NCI-H82 (cell line): Measurements from ENCODE around the gene OR6B1.
"Not testable (repeated sequence)": the region's sequence is repeated elsewhere in the genome, so short reads cannot be mapped to it uniquely, and the experiment has no call there.

Source experiments
- DNase-seq: peaks from one replicate; lab custom pipeline; 2025; lab: John Stamatoyannopoulos, UW

The OR6B1 gene

GRCh38 chr7:144006029-144006691, 6.0 kb downstream of the OR6B1 start:
- no peak for DNase-seq

- DNase-seq = no peak
Observed at GRCh38 chr7:144006692-144007042, 6.5 kb downstream of the OR6B1 start.

DNA sequence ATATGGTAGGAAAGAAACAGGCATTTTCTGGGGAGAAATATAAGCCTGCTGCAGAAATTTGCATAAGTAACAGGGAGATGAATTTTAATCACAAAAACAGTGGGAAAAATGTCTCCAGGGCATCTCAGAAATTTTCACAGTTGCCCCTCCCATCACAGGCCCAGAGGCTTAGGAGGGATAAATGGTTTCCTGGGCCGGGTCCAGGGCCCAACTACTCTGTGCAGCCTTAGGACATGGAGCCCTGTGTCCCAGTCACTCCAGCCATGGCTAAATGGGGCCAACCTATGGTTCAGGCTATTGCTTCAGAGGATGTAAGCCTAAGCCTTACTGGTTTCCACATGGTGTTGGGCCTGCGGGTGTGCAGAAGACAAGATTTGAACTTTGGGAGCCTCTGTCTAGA, 9.2 kb downstream of the OR6B1 start:
- DNase-seq = no peak

DNA sequence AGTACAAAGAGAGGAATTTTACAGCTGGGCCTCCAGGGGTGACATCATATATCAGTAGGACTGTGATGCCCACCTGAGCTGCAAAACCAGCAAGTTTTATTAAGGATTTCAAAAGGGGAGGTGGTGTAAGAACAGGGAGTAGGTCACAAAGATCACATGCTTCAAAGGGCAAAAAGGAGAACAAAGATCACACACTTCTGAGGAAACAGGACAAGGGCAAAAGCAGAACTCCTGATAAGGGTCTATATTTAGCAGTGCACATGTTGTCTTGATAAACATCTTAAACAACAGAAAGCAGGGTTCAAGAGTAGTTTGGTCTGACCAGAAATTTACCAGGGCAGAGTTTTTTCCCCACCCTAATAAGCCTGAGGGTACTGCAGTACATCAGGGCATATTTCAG, 9.9 kb downstream of the OR6B1 start:
- not testable (repeated sequence) for DNase-seq

DNA sequence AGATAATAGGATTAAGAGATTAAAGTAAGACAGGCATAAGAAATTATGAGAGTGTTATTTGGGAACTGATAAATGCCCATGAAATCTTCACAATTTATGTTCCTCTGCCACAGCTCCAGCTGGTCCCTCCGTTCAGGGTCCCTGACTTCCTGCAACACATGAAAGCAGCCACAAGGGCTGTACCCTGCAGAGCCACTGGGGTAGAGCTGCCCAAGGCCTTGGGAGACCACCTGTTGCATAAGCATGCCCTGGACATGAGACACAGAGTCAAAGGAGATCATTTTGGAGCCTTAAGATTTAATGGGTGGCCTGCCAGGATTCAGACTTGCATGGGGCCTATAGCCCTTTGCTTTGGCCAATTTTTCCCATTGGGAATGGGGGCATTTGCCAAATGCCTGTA, 10.7 kb downstream of the OR6B1 start:
- DNase-seq = not testable (repeated sequence)

GRCh38 chr7:144011458-144012230, 11.5 kb downstream of the OR6B1 start:
- no peak for DNase-seq

GRCh38 chr7:144018065-144018464, 17.9 kb downstream of the OR6B1 start:
- DNase-seq = no peak

DNA sequence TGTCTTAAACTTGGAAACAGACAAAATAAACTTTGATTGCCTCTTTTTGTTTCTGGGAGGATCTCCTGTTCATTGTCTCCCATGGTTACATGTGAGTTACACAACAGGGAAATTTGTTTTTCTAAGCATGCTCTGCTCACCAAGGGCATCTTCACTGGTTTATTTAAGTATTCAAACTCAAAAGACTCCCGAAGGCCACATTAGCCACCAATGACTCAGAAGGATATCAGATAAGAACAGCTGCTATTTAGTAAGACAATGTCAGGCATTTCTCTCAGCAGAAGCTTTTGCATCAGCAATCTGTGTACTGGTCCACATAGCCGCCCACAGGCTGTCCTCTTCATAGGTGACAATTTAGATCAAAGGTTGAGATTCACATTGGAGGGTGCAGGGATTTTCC, 19.3 kb downstream of the OR6B1 start:
- DNase-seq = no peak

GRCh38 chr7:144020340-144020739, 20.2 kb downstream of the OR6B1 start:
- DNase-seq = no peak

GRCh38 chr7:144022169-144022568, 22.0 kb downstream of the OR6B1 start:
- no peak for DNase-seq

DNA sequence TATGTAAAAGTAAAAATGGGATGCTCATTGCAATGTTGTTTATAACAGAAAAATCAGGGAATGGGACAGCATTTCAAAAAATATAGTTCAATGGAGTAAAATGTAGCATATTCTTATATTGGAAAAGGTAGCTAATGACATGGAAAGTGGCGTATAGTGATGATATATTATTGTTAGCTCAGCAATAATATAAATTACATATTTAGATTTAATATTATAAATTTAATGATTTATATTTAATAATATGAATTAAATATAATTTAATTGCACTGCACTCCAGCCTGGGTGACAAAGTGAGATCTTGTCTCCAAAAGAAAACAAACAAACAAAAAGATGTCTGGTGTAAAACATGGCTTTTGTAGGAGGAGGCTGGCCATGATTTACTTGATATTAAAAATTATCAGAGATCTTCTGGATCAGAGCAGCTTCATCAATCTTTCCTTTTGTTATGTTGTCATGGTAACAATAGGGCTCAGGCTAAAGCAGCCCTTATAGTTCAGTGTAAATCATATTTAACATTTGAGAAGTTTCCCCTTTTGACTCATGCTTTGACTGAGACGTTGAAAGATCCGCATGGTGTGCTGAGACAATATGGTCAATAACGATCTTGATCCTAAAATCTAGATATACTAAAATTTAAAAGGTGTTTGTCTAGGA, 23.2 kb downstream of the OR6B1 start:
- no peak for DNase-seq

GRCh38 chr7:144024213-144024612, 24.1 kb downstream of the OR6B1 start:
- no peak for DNase-seq

DNA sequence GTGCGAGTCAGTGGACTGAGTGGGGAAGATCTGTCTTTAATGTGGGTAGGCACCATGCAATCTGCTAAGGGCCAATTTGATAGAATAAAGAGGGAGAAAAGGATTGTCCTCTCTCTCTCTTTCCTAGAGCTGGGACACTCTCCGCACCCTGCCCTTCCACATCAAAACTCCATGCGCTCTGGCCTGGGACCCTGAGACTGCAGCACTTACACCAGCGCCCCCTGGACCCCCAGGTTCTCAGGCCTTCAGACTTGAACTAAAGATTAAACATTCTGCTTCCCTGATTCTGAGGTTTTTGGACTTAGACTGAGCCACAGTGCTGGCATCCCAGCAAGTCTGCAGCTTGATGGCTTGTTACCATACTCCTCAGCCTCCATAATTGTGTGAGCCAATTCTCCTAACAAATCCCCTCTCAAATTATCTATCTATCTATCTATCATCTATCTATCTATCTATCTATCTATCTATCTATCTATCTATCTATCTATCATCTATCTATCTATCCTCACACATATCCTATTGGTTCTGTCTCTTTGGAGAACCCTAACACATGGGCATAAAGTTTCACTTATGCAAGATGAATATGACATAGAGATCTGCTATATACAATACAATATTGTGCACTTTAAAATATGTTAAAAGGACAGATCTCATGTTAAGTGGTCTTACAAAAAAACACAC, 26.2 kb downstream of the OR6B1 start:
- DNase-seq = no peak

DNA sequence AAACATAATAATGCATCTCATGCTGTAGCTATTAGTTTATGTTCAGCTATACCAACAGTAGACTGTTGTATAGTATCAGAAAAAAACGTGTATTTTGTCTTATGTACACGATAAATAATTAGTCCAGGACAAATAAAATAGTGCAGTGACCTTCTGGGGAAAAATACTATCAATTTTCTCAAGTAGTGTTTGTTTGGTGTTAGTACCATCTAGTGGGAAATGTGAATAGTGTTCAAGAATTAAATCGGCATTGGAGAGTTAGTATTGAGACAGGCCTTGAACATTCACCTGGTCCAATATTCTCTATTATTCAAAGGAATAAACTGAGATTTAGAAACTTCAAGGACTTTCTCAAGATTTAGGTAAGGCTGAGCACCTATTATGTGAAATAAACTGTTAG, 26.9 kb downstream of the OR6B1 start:
- DNase-seq = no peak

GRCh38 chr7:144027974-144028373, 27.9 kb downstream of the OR6B1 start:
- DNase-seq = no peak

GRCh38 chr7:144028547-144028946, 28.4 kb downstream of the OR6B1 start:
- no peak for DNase-seq

DNA sequence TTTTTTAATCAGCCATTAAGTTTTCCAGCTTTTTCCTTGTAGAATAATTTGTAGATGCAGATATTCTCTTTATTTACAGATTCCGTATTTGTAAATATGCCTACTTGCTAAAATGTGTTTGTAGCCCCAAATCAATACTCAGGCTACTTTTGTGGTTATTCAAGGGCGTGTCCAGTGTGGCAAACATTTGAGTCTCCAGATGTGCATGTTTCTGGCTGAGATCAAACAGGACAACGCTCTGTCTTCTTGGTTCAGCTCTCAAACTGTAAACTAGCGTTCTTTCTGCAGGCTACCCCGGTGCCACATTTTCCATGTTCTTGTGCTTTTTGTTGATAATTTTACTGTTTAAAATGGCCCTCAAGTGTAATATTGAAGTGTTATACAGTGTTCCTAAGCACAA, 32.4 kb downstream of the OR6B1 start:
- no peak for DNase-seq

- DNase-seq = no peak
Observed at GRCh38 chr7:144032985-144033709, 33.0 kb downstream of the OR6B1 start.

- no peak for DNase-seq
Observed at GRCh38 chr7:144035385-144035784, 35.3 kb downstream of the OR6B1 start.

- DNase-seq = no peak
Observed at GRCh38 chr7:144036302-144036885, 36.3 kb downstream of the OR6B1 start.

GRCh38 chr7:144037414-144038035, 37.4 kb downstream of the OR6B1 start:
- no peak for DNase-seq
